ENCODE measurements around the gene SNAPC4. TPM values are rescaled to one million over a fixed set of nuclear protein-coding genes. Genes with fewer than 3 reads are reported as not detected.
A peak's percentile ranks its signal among the peaks of the same experiment; 100 is the strongest.

SNAPC4 gene
- total RNA-seq, 1 experiment from 2014 or later: 29.7 TPM

DNA sequence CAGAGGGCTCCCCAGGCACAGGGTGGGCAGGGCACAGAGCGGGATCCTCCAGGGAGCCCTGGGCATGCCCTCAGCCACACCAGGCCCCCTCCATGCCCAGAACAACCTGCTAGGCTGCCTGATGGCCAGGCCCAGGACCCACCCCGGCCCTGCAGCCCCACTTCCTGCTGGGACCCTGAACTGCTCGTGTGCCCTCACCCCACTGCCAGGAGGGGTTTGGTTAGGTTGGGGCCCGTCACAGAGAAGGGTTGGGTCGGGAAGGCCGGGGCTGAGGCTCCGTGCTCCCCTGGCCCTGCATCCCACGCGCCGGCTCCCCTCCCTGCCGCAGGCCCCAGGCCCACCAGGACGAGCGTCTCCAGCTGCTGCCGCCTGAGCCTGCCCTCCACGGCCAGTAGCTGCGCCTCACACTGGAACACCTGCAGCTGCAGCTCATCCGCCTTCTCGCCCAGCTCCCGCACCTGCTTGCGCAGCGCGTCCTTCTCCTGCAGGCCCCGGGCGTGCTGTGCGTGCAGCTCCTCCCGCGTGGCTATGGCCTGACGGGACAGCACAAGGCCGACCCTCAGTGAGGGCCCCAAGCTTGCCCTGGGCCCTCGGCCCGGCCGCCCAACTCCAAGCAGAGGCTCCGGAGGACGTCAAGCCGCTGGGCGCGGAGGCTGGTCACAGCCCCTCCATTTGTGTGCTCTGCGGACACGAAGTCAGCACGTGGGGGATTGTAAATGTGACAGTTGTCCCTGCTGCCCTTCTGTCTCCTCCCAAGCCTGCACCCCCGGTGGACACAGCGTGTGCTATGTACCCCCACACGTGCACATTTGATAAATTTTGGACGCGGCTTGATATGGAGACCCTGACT, 32.4 kb downstream of the SNAPC4 start:
- H3K4me3 Mint-ChIP-seq: no peak overlapping the region
- H4K5ac ChIP-seq (ENCODE audit: insufficient read length, low read depth, low read length): no peak overlapping the region

More for the DNA sequence above, 32.4 kb downstream of the SNAPC4 start:
- Histone ChIP-seq H4K8ac (replicated peaks; ENCODE audit: insufficient read length, low read depth, low read length) (no peak overlapping the region), H3K4ac (ENCODE audit: low read depth, low read length) (no peak overlapping the region), H4K20me1 (ENCODE audit: control insufficient read depth, insufficient read depth, insufficient read length) (no peaks in the 10 kb centered on the region), H3T11ph (ENCODE audit: low read length) (no peak overlapping the region), H2BK15ac (ENCODE audit: low read depth, low read length) (no peak overlapping the region; the same call in 1 of the 2 replicates), H3K79me1 (ENCODE audit: insufficient read depth, low read depth, low read length, poor library complexity, severe bottlenecking) (no peaks in the 10 kb centered on the region), H3K9ac (ENCODE audit: extremely low read depth, insufficient read length, low read length) (no peak overlapping the region), H3K4me2 (ENCODE audit: insufficient read depth, insufficient read length, low read length) (no peak overlapping the region), H3K23me2 (ENCODE audit: insufficient read length, low read depth, low read length, poor library complexity, severe bottlenecking) (no peaks in the 10 kb centered on the region), H2AK5ac (ENCODE audit: insufficient read length, low read length) (no peak overlapping the region), H2BK5ac (ENCODE audit: insufficient read length, low read length) (no peak overlapping the region), H2BK20ac (ENCODE audit: low read depth, low read length, poor library complexity, severe bottlenecking) (no peak overlapping the region), H3K9me3 (ENCODE audit: control insufficient read depth, low read depth, low read length) (no peaks in the 10 kb centered on the region), H3K56ac (ENCODE audit: insufficient read length, low read depth, low read length) (no peak overlapping the region), H3K18ac (ENCODE audit: insufficient read length, low read depth, low read length) (no peak overlapping the region), H3K27me3 (ENCODE audit: insufficient read depth, low read length) (no peaks in the 10 kb centered on the region), H3K79me2 (ENCODE audit: insufficient read depth, low read length) (no peaks in the 10 kb centered on the region), H2BK12ac (ENCODE audit: insufficient read length, low read depth, low read length) (no peak overlapping the region), H3K23ac (ENCODE audit: insufficient read length, low read depth, low read length) (no peak overlapping the region), H2AFZ (ENCODE audit: low read length) (no peak overlapping the region), H4K91ac (ENCODE audit: insufficient read length, low read depth, low read length) (no peak overlapping the region), H2BK120ac (ENCODE audit: low read depth, low read length, poor library complexity, severe bottlenecking) (no peak overlapping the region), H3K14ac (ENCODE audit: insufficient read depth, low read length) (no peak overlapping the region), H3K27ac (ENCODE audit: insufficient read length, low read depth, low read length) (no peak overlapping the region), H3K4me1 (ENCODE audit: insufficient read depth, low read length) (no peaks in the 10 kb centered on the region)
- peaks cover 3 to 4% of the 10 kb centered on the region in 2 experiments; a peak in 1 of 4 replicates for H3K4me1 Mint-ChIP-seq
- no peak for TF ChIP-seq CTCF (conservative IDR thresholded peaks at IDR 0.05)
- no peaks in the 10 kb centered on the region for H3K9me3 Mint-ChIP-seq
- peaks cover 1% of the 10 kb centered on the region; the same call in 1 of the 2 replicates for H3K27me3 Mint-ChIP-seq (ENCODE audit: low read depth)
- DNase-seq: no peak
- no CpG with 5 or more reads among the region's 45 CpGs for WGBS (ENCODE audit: extremely low coverage, insufficient read length, low lambda C conversion rate)
- H3K36me3 Mint-ChIP-seq (ENCODE audit: insufficient read depth in 1 of 3, low read depth in 3 of 3): peaks cover 0 to 8% (median 0%) of the 10 kb centered on the region in 3 experiments; a peak in 3 of 7 replicates
- peak overlapping the region in 1 of 3 experiments; percentile 72; a peak in 2 of 7 replicates for H3K27ac Mint-ChIP-seq
